ENCODE results near the gene ZNF330. TPM values are rescaled to one million over a fixed set of nuclear protein-coding genes. Genes with fewer than 3 reads are reported as not detected.

The ZNF330 gene
- total and polyA plus RNA-seq, 2 donors = 32.4 to 36.0 TPM

DNA sequence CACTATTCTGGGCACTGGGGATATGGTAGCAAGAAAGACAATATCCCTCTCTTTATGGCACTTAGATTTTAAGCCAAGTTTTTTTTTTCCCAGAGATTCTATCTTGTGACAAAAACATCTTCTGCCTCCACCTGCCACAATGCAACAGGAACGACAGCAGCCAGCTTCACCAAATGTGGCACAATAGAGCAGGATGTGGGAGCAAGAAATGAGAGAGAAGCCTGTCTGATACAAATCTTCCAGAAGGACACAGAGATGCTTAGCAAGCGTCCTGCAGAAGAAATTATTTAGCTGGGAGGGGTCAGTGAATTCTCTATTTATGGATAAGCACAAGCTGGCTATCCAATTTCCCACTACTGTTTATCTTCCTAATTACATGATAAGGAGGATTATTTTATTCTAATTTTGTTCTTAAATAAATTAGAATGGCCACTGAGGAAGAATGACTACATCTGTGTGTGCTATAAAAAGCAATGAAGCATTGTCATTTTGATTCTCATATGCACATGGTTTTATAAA, 27.1 kb upstream of the ZNF330 start:
- no peak overlapping the region for H3K4me3 ChIP-seq (ENCODE audit: low read length in 2 of 2)
- H3K9me3 ChIP-seq (ENCODE audit: control insufficient read depth in 2 of 2, insufficient read depth in 1 of 2, low read length in 1 of 2) = no peaks in the 10 kb centered on the region
- no peaks in the 10 kb centered on the region for H3K4me1 ChIP-seq (ENCODE audit: control insufficient read depth in 2 of 2, insufficient read depth in 2 of 2, low read length in 2 of 2)
- no peaks in the 10 kb centered on the region for H3K27me3 ChIP-seq (ENCODE audit: control insufficient read depth in 2 of 2, insufficient read depth in 1 of 2, low read length in 1 of 2)
- H3K27ac ChIP-seq (ENCODE audit: low read depth in 1 of 2, low read length in 1 of 2) = no peak overlapping the region
- WGBS = 90% methylated on average over 2 of the region's 2 CpGs
- no peaks in the 10 kb centered on the region for H3K36me3 ChIP-seq (ENCODE audit: control insufficient read depth in 2 of 2, insufficient read depth in 2 of 2, low read length in 1 of 2)
- DNase-seq (ENCODE audit: low read depth in 6 of 9, low spot score in 9 of 9) = no peak

- Histone ChIP-seq H3K9me3 (ENCODE audit: control insufficient read depth in 2 of 2, insufficient read depth in 1 of 2, low read length in 1 of 2) (no peaks in the 10 kb centered on the region), H3K27me3 (ENCODE audit: control insufficient read depth in 2 of 2, insufficient read depth in 1 of 2, low read length in 1 of 2) (no peaks in the 10 kb centered on the region), H3K4me1 (ENCODE audit: control insufficient read depth in 2 of 2, insufficient read depth in 2 of 2, low read length in 2 of 2) (no peaks in the 10 kb centered on the region), H3K36me3 (ENCODE audit: control insufficient read depth in 2 of 2, insufficient read depth in 2 of 2, low read length in 1 of 2) (no peaks in the 10 kb centered on the region), H3K27ac (ENCODE audit: low read depth in 1 of 2, low read length in 1 of 2) (no peak overlapping the region), H3K4me3 (ENCODE audit: low read length in 2 of 2) (no peak overlapping the region)
- no peak for DNase-seq (ENCODE audit: low read depth in 6 of 9, low spot score in 9 of 9)
- 92% methylated on average over 2 of the region's 2 CpGs for WGBS
Observed at GRCh38 chr4:141195095-141195707, 25.5 kb upstream of the ZNF330 start.

DNA sequence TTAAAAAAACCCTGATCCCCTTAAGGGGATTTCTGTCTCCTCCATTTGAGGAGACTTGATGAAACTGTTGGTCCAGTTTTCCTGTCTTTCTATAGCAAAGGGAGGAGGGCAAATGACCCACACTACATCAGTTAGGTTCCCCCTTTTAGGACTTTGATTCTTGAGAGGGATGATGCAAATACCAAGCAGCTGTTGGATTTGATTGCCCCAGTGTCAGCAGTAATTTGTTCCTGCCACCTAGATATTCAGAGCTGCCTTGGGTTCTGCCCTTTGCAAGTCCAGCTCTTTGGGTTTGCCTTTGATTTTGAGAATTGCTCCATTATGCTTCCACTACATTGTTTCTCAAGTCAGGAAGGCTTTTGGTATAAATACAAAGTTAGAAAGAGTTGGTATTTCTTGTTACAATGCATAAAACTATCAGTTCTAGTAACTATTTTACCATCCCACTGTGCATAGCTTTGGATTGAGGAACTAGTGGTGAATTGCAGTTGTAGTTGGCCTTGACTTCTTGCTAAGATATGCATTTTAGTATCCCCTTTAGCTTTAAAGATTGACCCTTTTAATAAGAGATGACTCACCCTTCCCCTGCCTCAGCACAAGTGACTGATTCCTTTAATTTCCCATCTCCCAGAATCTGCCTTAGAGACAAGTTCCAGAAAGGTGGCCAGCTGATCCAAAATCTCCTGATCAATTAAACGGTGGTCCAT, 24.3 kb upstream of the ZNF330 start:
- Histone ChIP-seq H3K27me3 (ENCODE audit: control insufficient read depth in 2 of 2, insufficient read depth in 1 of 2, low read length in 1 of 2) (no peaks in the 10 kb centered on the region), H3K36me3 (ENCODE audit: control insufficient read depth in 2 of 2, insufficient read depth in 2 of 2, low read length in 1 of 2) (no peaks in the 10 kb centered on the region), H3K4me3 (ENCODE audit: low read length in 2 of 2) (no peak overlapping the region), H3K9me3 (ENCODE audit: control insufficient read depth in 2 of 2, insufficient read depth in 1 of 2, low read length in 1 of 2) (no peaks in the 10 kb centered on the region), H3K4me1 (ENCODE audit: control insufficient read depth in 2 of 2, insufficient read depth in 2 of 2, low read length in 2 of 2) (no peaks in the 10 kb centered on the region), H3K27ac (ENCODE audit: low read depth in 1 of 2, low read length in 1 of 2) (no peak overlapping the region)
- no peak for DNase-seq (ENCODE audit: low read depth in 6 of 9, low spot score in 9 of 9)
- WGBS = 93% methylated on average over 1 of the region's 1 CpG

- Histone ChIP-seq H3K4me1 (ENCODE audit: control insufficient read depth in 2 of 2, insufficient read depth in 2 of 2, low read length in 2 of 2) (no peaks in the 10 kb centered on the region), H3K9me3 (ENCODE audit: control insufficient read depth in 2 of 2, insufficient read depth in 1 of 2, low read length in 1 of 2) (no peaks in the 10 kb centered on the region), H3K27ac (ENCODE audit: low read depth in 1 of 2, low read length in 1 of 2) (peak overlapping the region in 1 of 2 donors; percentile 2), H3K36me3 (ENCODE audit: control insufficient read depth in 2 of 2, insufficient read depth in 2 of 2, low read length in 1 of 2) (no peaks in the 10 kb centered on the region), H3K4me3 (ENCODE audit: low read length in 2 of 2) (no peak overlapping the region), H3K27me3 (ENCODE audit: control insufficient read depth in 2 of 2, insufficient read depth in 1 of 2, low read length in 1 of 2) (no peaks in the 10 kb centered on the region)
- WGBS = 96% methylated on average over 5 of the region's 5 CpGs
- DNase-seq (ENCODE audit: low read depth in 6 of 9, low spot score in 9 of 9) = no peak
Observed at GRCh38 chr4:141207961-141208360, 12.7 kb upstream of the ZNF330 start.

DNA sequence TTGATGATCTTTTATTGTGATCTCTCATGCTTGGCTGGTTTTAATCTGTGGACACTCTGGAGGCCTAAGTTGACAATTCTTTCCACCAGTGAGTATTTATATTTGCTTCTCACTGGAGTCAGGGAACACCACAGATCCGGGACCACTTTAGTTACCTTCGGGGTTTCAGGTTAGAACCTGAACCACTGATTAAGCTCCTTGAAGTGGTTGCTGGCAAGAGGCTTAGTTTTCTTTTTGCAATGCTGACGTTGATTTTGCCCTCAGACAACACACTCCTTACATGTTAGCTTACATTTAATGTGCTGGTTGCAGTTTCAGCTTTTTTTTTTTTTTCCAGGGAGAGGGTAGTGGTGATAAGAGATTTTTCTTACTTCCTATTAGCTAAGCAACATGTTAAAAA, 10.5 kb upstream of the ZNF330 start:
- H3K36me3 ChIP-seq (ENCODE audit: control insufficient read depth in 2 of 2, insufficient read depth in 2 of 2, low read length in 1 of 2) = no peaks in the 10 kb centered on the region
- no peak overlapping the region for H3K4me3 ChIP-seq (ENCODE audit: low read length in 2 of 2)
- WGBS = 81% methylated on average over 3 of the region's 3 CpGs
- no peak for DNase-seq (ENCODE audit: low read depth in 6 of 9, low spot score in 9 of 9)
- H3K4me1 ChIP-seq (ENCODE audit: control insufficient read depth in 2 of 2, insufficient read depth in 2 of 2, low read length in 2 of 2) = no peaks in the 10 kb centered on the region
- H3K27ac ChIP-seq (ENCODE audit: low read depth in 1 of 2, low read length in 1 of 2) = no peak overlapping the region
- H3K9me3 ChIP-seq (ENCODE audit: control insufficient read depth in 2 of 2, insufficient read depth in 1 of 2, low read length in 1 of 2) = no peaks in the 10 kb centered on the region
- H3K27me3 ChIP-seq (ENCODE audit: control insufficient read depth in 2 of 2, insufficient read depth in 1 of 2, low read length in 1 of 2) = no peaks in the 10 kb centered on the region

- H3K9me3 ChIP-seq (ENCODE audit: control insufficient read depth in 2 of 2, insufficient read depth in 1 of 2, low read length in 1 of 2) = no peaks in the 10 kb centered on the region
- H3K4me3 ChIP-seq (ENCODE audit: low read length in 2 of 2) = no peak overlapping the region
- 92% methylated on average over 26 of the region's 26 CpGs for WGBS
- no peaks in the 10 kb centered on the region for H3K4me1 ChIP-seq (ENCODE audit: control insufficient read depth in 2 of 2, insufficient read depth in 2 of 2, low read length in 2 of 2)
- DNase-seq (ENCODE audit: low read depth in 6 of 9, low spot score in 9 of 9) = no peak
- H3K27ac ChIP-seq (ENCODE audit: low read depth in 1 of 2, low read length in 1 of 2) = no peak overlapping the region
- H3K36me3 ChIP-seq (ENCODE audit: control insufficient read depth in 2 of 2, insufficient read depth in 2 of 2, low read length in 1 of 2) = no peaks in the 10 kb centered on the region
- no peaks in the 10 kb centered on the region for H3K27me3 ChIP-seq (ENCODE audit: control insufficient read depth in 2 of 2, insufficient read depth in 1 of 2, low read length in 1 of 2)
Observed at GRCh38 chr4:141213550-141213991, 7.1 kb upstream of the ZNF330 start.

DNA sequence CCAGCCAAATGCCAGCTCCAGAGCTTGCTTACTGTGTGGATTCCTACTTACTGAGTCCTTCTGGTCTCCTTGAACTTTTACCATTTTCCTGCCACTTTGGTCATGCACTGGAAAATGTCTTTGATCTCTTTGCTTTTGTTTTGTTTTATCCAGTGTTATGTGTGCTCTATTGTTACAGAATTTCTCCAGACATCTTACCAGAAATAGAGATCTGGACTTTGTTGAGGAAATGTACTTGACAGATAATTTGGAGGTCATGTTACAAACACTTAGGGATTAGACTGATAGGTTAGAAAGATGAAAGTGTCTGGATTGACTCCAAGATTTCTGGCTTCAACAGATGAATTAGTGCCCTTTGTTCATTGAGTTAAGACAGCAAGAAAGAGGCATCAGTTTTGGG, 5.7 kb upstream of the ZNF330 start:
- Histone ChIP-seq H3K9me3 (ENCODE audit: control insufficient read depth in 2 of 2, insufficient read depth in 1 of 2, low read length in 1 of 2) (no peaks in the 10 kb centered on the region), H3K27ac (ENCODE audit: low read depth in 1 of 2, low read length in 1 of 2) (no peak overlapping the region), H3K36me3 (ENCODE audit: control insufficient read depth in 2 of 2, insufficient read depth in 2 of 2, low read length in 1 of 2) (no peaks in the 10 kb centered on the region), H3K27me3 (ENCODE audit: control insufficient read depth in 2 of 2, insufficient read depth in 1 of 2, low read length in 1 of 2) (no peaks in the 10 kb centered on the region), H3K4me1 (ENCODE audit: control insufficient read depth in 2 of 2, insufficient read depth in 2 of 2, low read length in 2 of 2) (no peaks in the 10 kb centered on the region), H3K4me3 (ENCODE audit: low read length in 2 of 2) (no peak overlapping the region)
- no peak for DNase-seq (ENCODE audit: low read depth in 6 of 9, low spot score in 9 of 9)

GRCh38 chr4:141216002-141216761, 4.5 kb upstream of the ZNF330 start:
- WGBS = 92% methylated on average over 5 of the region's 5 CpGs
- DNase-seq (ENCODE audit: low read depth in 6 of 9, low spot score in 9 of 9) = no peak
- Histone ChIP-seq H3K4me3 (ENCODE audit: low read length in 2 of 2) (no peak overlapping the region), H3K36me3 (ENCODE audit: control insufficient read depth in 2 of 2, insufficient read depth in 2 of 2, low read length in 1 of 2) (no peaks in the 10 kb centered on the region), H3K4me1 (ENCODE audit: control insufficient read depth in 2 of 2, insufficient read depth in 2 of 2, low read length in 2 of 2) (peaks cover 0 to 3% of the 10 kb centered on the region in 2 donors), H3K27ac (ENCODE audit: low read depth in 1 of 2, low read length in 1 of 2) (no peak overlapping the region), H3K27me3 (ENCODE audit: control insufficient read depth in 2 of 2, insufficient read depth in 1 of 2, low read length in 1 of 2) (no peaks in the 10 kb centered on the region), H3K9me3 (ENCODE audit: control insufficient read depth in 2 of 2, insufficient read depth in 1 of 2, low read length in 1 of 2) (no peaks in the 10 kb centered on the region)

DNA sequence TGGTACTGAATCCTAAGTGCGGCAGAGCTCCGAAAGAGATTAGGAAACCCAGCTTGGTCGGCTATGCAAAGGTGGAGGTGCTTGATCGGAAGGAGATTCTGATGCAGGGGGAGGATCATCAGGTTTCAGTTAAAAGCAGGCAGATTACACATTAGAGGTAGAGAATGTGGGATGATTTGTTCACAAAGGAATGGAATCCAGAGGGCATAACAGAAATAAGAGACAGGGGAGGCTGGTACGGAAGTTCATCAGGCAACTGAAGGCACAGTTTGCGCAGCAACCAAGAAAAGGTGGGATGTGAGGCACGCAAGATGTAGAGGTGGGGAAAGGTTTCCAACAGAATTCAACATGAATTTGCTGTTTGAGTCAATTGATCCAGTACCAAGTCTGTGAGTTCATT, 424 bp upstream of the ZNF330 start:
- Histone ChIP-seq H3K27me3 (ENCODE audit: control insufficient read depth in 2 of 2, insufficient read depth in 1 of 2, low read length in 1 of 2) (no peaks in the 10 kb centered on the region), H3K4me3 (ENCODE audit: low read length in 2 of 2) (peak overlapping the region; percentile 65 to 87), H3K9me3 (ENCODE audit: control insufficient read depth in 2 of 2, insufficient read depth in 1 of 2, low read length in 1 of 2) (no peaks in the 10 kb centered on the region), H3K36me3 (ENCODE audit: control insufficient read depth in 2 of 2, insufficient read depth in 2 of 2, low read length in 1 of 2) (peaks cover 0 to 14% of the 10 kb centered on the region in 2 donors), H3K4me1 (ENCODE audit: control insufficient read depth in 2 of 2, insufficient read depth in 2 of 2, low read length in 2 of 2) (peaks cover 0 to 6% of the 10 kb centered on the region in 2 donors), H3K27ac (ENCODE audit: low read depth in 1 of 2, low read length in 1 of 2) (no peak overlapping the region)
- no peak for DNase-seq (ENCODE audit: low read depth in 6 of 9, low spot score in 9 of 9)
- WGBS = 96% methylated on average over 7 of the region's 7 CpGs
